Endodermal cell (in vitro differentiated cells): ENCODE measurements around the gene CEP164. TPM values are rescaled to one million over a fixed set of nuclear protein-coding genes. Genes with fewer than 3 reads are reported as not detected.

Experiments used
- DNase-seq: peaks from one replicate; pipeline ENCODE4 v3.0.0-alpha.2; 2017
- H3K27ac ChIP-seq: 2 replicates; pipeline ENCODE4 v1.5.1; 2013; ENCODE audit warnings: mild to moderate bottlenecking, low read depth, low read length, moderate library complexity
- H3K27me3 ChIP-seq: 2 replicates; pipeline ENCODE4 v1.6.1; 2013; ENCODE audit warnings: mild to moderate bottlenecking, low read length, moderate library complexity; ENCODE audit not compliant: insufficient read depth, control insufficient read depth, poor library complexity, severe bottlenecking
- H3K36me3 ChIP-seq: 2 replicates; pipeline ENCODE4 v1.7.0; 2013; ENCODE audit warnings: mild to moderate bottlenecking, low read length, moderate library complexity; ENCODE audit not compliant: control insufficient read depth, insufficient read depth
- H3K4me1 ChIP-seq: one replicate; pipeline ENCODE4 v1.7.0; 2013; ENCODE audit warnings: low read length; ENCODE audit not compliant: control insufficient read depth, insufficient read depth
- H3K4me3 ChIP-seq: 2 replicates; pipeline ENCODE4 v1.5.1; 2013; ENCODE audit warnings: mild to moderate bottlenecking, low read length, moderate library complexity
- H3K9ac ChIP-seq: 2 replicates; pipeline ENCODE4 v1.6.1; 2013; ENCODE audit warnings: mild to moderate bottlenecking, low read length, moderate library complexity; ENCODE audit not compliant: poor library complexity, severe bottlenecking; ENCODE audit errors: extremely low read depth
- H3K9me3 ChIP-seq: 2 replicates; pipeline ENCODE4 v1.6.1; 2013; ENCODE audit warnings: mild to moderate bottlenecking, low read length, moderate library complexity; ENCODE audit not compliant: control insufficient read depth
- H3K27ac Mint-ChIP-seq: 2 replicates; pipeline ENCODE4 v1.8.0; 2020; ENCODE audit warnings: mixed read lengths
- H3K27me3 Mint-ChIP-seq: 2 replicates; pipeline ENCODE4 v1.8.0; 2021; ENCODE audit warnings: mild to moderate bottlenecking, mixed read lengths; ENCODE audit not compliant: insufficient read depth
- H3K36me3 Mint-ChIP-seq: 2 replicates; pipeline ENCODE4 v1.8.0; 2020; ENCODE audit warnings: low read depth, mixed read lengths
- H3K4me1 Mint-ChIP-seq: 2 replicates; pipeline ENCODE4 v1.8.0; 2020; ENCODE audit warnings: mixed read lengths
- H3K4me3 Mint-ChIP-seq: 2 replicates; pipeline ENCODE4 v1.8.0; 2020; ENCODE audit warnings: mild to moderate bottlenecking, moderate library complexity, mixed read lengths
- H3K9me3 Mint-ChIP-seq: 2 replicates; pipeline ENCODE4 v1.8.0; 2020; ENCODE audit warnings: mild to moderate bottlenecking, mixed read lengths
- WGBS, 2 experiments: methylation state at CpG; one replicate each; pipeline versions ENCODE4 v1.1.5 to v1.1.7; 2013; ENCODE audit warnings: missing lambda C conversion rate in 2 of 2, mixed read lengths in 1 of 2; ENCODE audit not compliant: insufficient coverage in 1 of 2, insufficient read length in 1 of 2; 5-methylcytosine and 5-hydroxymethylcytosine counted together
- total RNA-seq, 2 donors: library from RNA; stranded (reverse); fragmentation: NEBNext Ultra II Directional in 1 of 2; extraction: Animal tissue kit (Norgen Biotek cat#: 25700) in 1 of 2; gene quantifications; 2 replicates in 1 of 2; 3 replicates in 1 of 2; pipeline ENCODE4 v1.2.1, GENCODE V29; 2021
- TF ChIP-seq, protein P1 (sequence below): fragments of 200-600 bp; sonication (generic); conservative IDR thresholded peaks from 2 replicates; pipeline ENCODE4 v1.5.0; 2021; ENCODE audit warnings: antibody characterized with exemption, mild to moderate bottlenecking

The CEP164 gene
- total RNA-seq, 2 donors from 2014 or later, result 32.7 to 33.6 TPM

DNA sequence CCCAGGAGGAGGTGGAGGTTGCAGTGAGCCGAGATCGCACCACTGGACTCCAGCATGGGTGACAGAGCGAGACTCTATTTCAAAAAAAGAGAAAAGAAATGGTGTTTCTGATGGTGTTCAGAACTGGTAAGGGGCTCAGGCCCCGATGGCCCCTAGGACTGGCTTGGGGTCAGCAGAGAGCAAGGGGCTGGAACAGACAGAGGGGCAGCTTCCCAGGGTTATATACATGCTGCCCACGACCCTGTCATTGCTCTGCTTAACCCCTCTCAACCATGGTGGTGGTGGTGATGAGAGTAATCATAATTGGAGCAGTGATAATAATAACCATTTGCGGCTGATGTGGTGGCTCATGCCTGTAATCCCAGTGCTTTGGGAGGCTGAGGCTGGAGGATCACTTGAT lies 79.4 kb downstream of the CEP164 start:
- Histone ChIP-seq H3K4me1 (no peaks in the 10 kb centered on the region), H3K27ac (no peak overlapping the region), H3K36me3 (peaks cover 51% of the 10 kb centered on the region), H3K4me3 (no peak overlapping the region), H3K27me3 (no peaks in the 10 kb centered on the region), H3K9me3 (peaks cover 24% of the 10 kb centered on the region), H3K9ac (no peak overlapping the region)
- Mint-ChIP-seq H3K36me3 (peaks cover 76% of the 10 kb centered on the region), H3K4me1 (peaks cover 14% of the 10 kb centered on the region), H3K4me3 (no peak overlapping the region), H3K27me3 (no peaks in the 10 kb centered on the region), H3K27ac (no peak overlapping the region), H3K9me3 (peaks cover 34% of the 10 kb centered on the region)
- no peak for DNase-seq
- TF ChIP-seq, protein P1, sequence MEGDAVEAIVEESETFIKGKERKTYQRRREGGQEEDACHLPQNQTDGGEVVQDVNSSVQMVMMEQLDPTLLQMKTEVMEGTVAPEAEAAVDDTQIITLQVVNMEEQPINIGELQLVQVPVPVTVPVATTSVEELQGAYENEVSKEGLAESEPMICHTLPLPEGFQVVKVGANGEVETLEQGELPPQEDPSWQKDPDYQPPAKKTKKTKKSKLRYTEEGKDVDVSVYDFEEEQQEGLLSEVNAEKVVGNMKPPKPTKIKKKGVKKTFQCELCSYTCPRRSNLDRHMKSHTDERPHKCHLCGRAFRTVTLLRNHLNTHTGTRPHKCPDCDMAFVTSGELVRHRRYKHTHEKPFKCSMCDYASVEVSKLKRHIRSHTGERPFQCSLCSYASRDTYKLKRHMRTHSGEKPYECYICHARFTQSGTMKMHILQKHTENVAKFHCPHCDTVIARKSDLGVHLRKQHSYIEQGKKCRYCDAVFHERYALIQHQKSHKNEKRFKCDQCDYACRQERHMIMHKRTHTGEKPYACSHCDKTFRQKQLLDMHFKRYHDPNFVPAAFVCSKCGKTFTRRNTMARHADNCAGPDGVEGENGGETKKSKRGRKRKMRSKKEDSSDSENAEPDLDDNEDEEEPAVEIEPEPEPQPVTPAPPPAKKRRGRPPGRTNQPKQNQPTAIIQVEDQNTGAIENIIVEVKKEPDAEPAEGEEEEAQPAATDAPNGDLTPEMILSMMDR, result no peak
- WGBS, 2 experiments, result 90 to 100% methylated on average over 3 to 6 of the region's 6 CpGs

DNA sequence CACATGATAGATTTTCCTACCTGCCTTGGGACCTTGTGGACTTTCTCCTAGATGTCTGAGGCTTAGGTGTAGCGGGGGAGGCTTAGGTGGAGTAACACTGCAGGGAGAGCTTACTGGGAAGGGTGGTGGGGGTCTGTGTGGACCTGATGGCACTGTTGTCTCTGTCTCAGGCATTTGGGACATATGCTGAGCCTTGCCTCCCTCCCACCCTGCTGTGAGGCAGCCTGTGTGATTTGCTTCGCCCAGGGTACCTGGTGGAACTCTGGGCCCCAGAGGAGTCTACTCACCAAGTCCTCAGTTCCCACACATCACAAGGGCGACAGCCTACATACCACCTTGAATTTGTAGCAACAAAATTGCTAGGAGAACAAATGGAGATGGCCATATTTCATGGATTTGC lies 80.7 kb downstream of the CEP164 start:
- H3K27me3 ChIP-seq, result no peaks in the 10 kb centered on the region
- Mint-ChIP-seq H3K4me1 (peaks cover 19% of the 10 kb centered on the region), H3K36me3 (peaks cover 66% of the 10 kb centered on the region), H3K4me3 (no peak overlapping the region), H3K27ac (no peak overlapping the region), H3K9me3 (peaks cover 34% of the 10 kb centered on the region), H3K27me3 (no peaks in the 10 kb centered on the region)
- WGBS, 2 experiments, result 93 to 100% methylated on average over 2 to 3 of the region's 3 CpGs
- no peak for DNase-seq
- no peak overlapping the region for H3K4me3 ChIP-seq
- no peak overlapping the region for H3K27ac ChIP-seq
- TF ChIP-seq, protein P1, result no peak
- H3K9me3 ChIP-seq, result peaks cover 24% of the 10 kb centered on the region
- peaks cover 46% of the 10 kb centered on the region for H3K36me3 ChIP-seq
- no peaks in the 10 kb centered on the region for H3K4me1 ChIP-seq
- H3K9ac ChIP-seq, result no peak overlapping the region

DNA sequence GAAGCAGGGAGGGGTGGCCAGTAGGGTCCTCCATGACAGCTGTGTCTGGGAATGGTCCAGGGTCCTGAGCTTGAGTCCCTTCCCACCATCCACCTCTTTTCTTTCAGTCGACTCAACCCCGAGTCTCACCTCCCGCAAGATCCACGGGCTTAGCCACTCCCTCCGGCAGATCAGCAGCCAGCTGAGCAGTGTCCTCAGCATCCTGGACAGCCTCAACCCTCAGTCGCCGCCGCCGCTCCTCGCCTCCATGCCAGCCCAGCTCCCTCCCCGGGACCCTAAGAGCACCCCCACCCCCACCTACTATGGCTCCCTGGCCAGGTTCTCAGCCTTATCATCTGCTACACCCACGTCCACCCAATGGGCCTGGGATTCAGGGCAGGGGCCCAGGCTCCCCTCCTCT lies 81.9 kb downstream of the CEP164 start:
- WGBS, 2 experiments, result 92 to 94% methylated on average over 6 to 12 of the region's 12 CpGs
- Mint-ChIP-seq H3K4me1 (peaks cover 19% of the 10 kb centered on the region), H3K27ac (no peak overlapping the region)

More for the DNA sequence above, 81.9 kb downstream of the CEP164 start:
- Histone ChIP-seq H3K36me3 (peaks cover 48% of the 10 kb centered on the region), H3K27me3 (no peaks in the 10 kb centered on the region), H3K9me3 (peaks cover 22% of the 10 kb centered on the region), H3K4me3 (no peak overlapping the region), H3K9ac (no peak overlapping the region), H3K27ac (no peak overlapping the region), H3K4me1 (no peaks in the 10 kb centered on the region)
- TF ChIP-seq, protein P1, result no peak
- DNase-seq, result no peak
- Mint-ChIP-seq H3K9me3 (peaks cover 27% of the 10 kb centered on the region), H3K36me3 (peaks cover 55% of the 10 kb centered on the region), H3K27me3 (no peaks in the 10 kb centered on the region), H3K4me3 (no peak overlapping the region)
